Measurements from ENCODE around the gene PRKAR2A. TPM values are rescaled to one million over a fixed set of nuclear protein-coding genes. Genes with fewer than 3 reads are reported as not detected.

The PRKAR2A gene
- total RNA-seq, 2 donors from 2014 or later: 14.8 to 32.0 TPM

- Histone ChIP-seq H3K27me3 (no peaks in the 10 kb centered on the region), H3K9me3 (no peaks in the 10 kb centered on the region), H3K4me3 (no peak overlapping the region), H3K27ac (peak overlapping the region in 1 of 4 donors; percentile 13), H3K4me1 (peaks cover 36% of the 10 kb centered on the region), H3K36me3 (replicated peaks in 1 of 2; ENCODE audit: insufficient read depth in 1 of 2, low read depth in 2 of 2) (peaks cover 0 to 2% of the 10 kb centered on the region in 2 donors)
- 90 to 98% methylated on average over 8 to 11 of the region's 11 CpGs for WGBS, 2 donors
- ATAC-seq (no peak), DNase-seq (no peak)
- no peak for TF ChIP-seq CTCF (IDR thresholded peaks at IDR 0.05)
- TF ChIP-seq POLR2A (IDR thresholded peaks at IDR 0.05): no peak
- intact Hi-C loops (cut with DNase I): no loop called here
Measured at GRCh38 chr3:48700731-48701405, 146.8 kb downstream of the PRKAR2A start.

- Histone ChIP-seq H3K27ac (no peak overlapping the region), H3K27me3 (no peaks in the 10 kb centered on the region), H3K4me3 (no peak overlapping the region), H3K36me3 (replicated peaks in 1 of 2; ENCODE audit: insufficient read depth in 1 of 2, low read depth in 2 of 2) (peaks cover 0 to 4% of the 10 kb centered on the region in 2 donors), H3K9me3 (no peaks in the 10 kb centered on the region), H3K4me1 (peaks cover 40% of the 10 kb centered on the region)
- TF ChIP-seq POLR2A (IDR thresholded peaks at IDR 0.05) (no peak), CTCF (IDR thresholded peaks at IDR 0.05) (no peak)
- DNase-seq (no peak), ATAC-seq (no peak)
- intact Hi-C loops (cut with DNase I): no loop called here
- WGBS, 2 donors: 96% methylated on average over 8 of the region's 8 CpGs
Measured at GRCh38 chr3:48698891-48699290, 148.8 kb downstream of the PRKAR2A start.

- no peaks in the 10 kb centered on the region for H3K27me3 ChIP-seq
- intact Hi-C loops (cut with DNase I): no loop called here
- H3K27ac ChIP-seq: no peak overlapping the region
- no peaks in the 10 kb centered on the region for H3K9me3 ChIP-seq
- peaks cover 37% of the 10 kb centered on the region for H3K4me1 ChIP-seq
- TF ChIP-seq POLR2A (IDR thresholded peaks at IDR 0.05): no peak
- TF ChIP-seq CTCF (IDR thresholded peaks at IDR 0.05): no peak
- H3K4me3 ChIP-seq: no peak overlapping the region
- 77 to 90% methylated on average over 3 of the region's 3 CpGs for WGBS, 2 donors
- DNase-seq (no peak), ATAC-seq (no peak)
- peaks cover 5 to 7% of the 10 kb centered on the region in 2 donors for H3K36me3 ChIP-seq (replicated peaks in 1 of 2; ENCODE audit: insufficient read depth in 1 of 2, low read depth in 2 of 2)
Measured at GRCh38 chr3:48697952-48698351, 149.7 kb downstream of the PRKAR2A start.

- Histone ChIP-seq H3K27me3 (no peaks in the 10 kb centered on the region), H3K4me1 (peaks cover 37% of the 10 kb centered on the region), H3K27ac (peak overlapping the region in 2 of 4 donors; percentile 41 to 47), H3K36me3 (replicated peaks in 1 of 2; ENCODE audit: insufficient read depth in 1 of 2, low read depth in 2 of 2) (peaks cover 16 to 18% of the 10 kb centered on the region in 2 donors), H3K4me3 (no peak overlapping the region), H3K9me3 (no peaks in the 10 kb centered on the region)
- ATAC-seq: no peak
- intact Hi-C loops (cut with DNase I): no loop called here
- no peak for TF ChIP-seq POLR2A (IDR thresholded peaks at IDR 0.05)
- no peak for TF ChIP-seq CTCF (IDR thresholded peaks at IDR 0.05)
- no peak for DNase-seq
Measured at GRCh38 chr3:48696601-48697000, 151.1 kb downstream of the PRKAR2A start.

Other genes with a start within 250 kb of the PRKAR2A start
- 100 to 1,000 TPM in 1 of 2 donors, 10 to 100 TPM in 1; 92.9 to 161 TPM for gene UQCRC1, start 238.2 kb downstream of the PRKAR2A start, total RNA-seq
- not detected for gene TMEM89, start 226.1 kb downstream of the PRKAR2A start, total RNA-seq
- 10 to 100 TPM; 17.8 to 35.0 TPM for gene SLC26A6, start 212.4 kb downstream of the PRKAR2A start, total RNA-seq
- gene CELSR3, start 185.0 kb downstream of the PRKAR2A start, total RNA-seq: 1 to 10 TPM in 1 of 2 donors, under 1 TPM in 1; 0.66 to 2.6 TPM
- gene NCKIPSD, start 162.0 kb downstream of the PRKAR2A start, total RNA-seq: 10 to 100 TPM; 16.6 to 22.1 TPM
- 100 to 1,000 TPM in 1 of 2 donors, 10 to 100 TPM in 1; 67.5 to 138 TPM for gene IP6K2, start 130.7 kb downstream of the PRKAR2A start, total RNA-seq
- 10 to 100 TPM; 20.8 to 31.4 TPM for gene SLC25A20, start 51.0 kb upstream of the PRKAR2A start, total RNA-seq
- 10 to 100 TPM; 43.1 to 99.5 TPM for gene ARIH2, start 71.0 kb upstream of the PRKAR2A start, total RNA-seq
- gene P4HTM, start 142.4 kb upstream of the PRKAR2A start, total RNA-seq: 10 to 100 TPM; 72.9 to 73.8 TPM
- gene WDR6, start 159.5 kb upstream of the PRKAR2A start, total RNA-seq: 100 to 1,000 TPM; 109 to 136 TPM
- gene DALRD3, start 170.7 kb upstream of the PRKAR2A start, total RNA-seq: 10 to 100 TPM; 67.6 to 72.6 TPM
- gene NDUFAF3, start 174.2 kb upstream of the PRKAR2A start, total RNA-seq: 10 to 100 TPM; 25.7 to 55.0 TPM
- 100 to 1,000 TPM in 1 of 2 donors, 10 to 100 TPM in 1; 92.6 to 166 TPM for gene IMPDH2, start 181.5 kb upstream of the PRKAR2A start, total RNA-seq
- 10 to 100 TPM; 63.6 to 67.9 TPM for gene QRICH1, start 246.2 kb upstream of the PRKAR2A start, total RNA-seq

Data from body of pancreas (tissue), 4 donors.